GM23338 (cell line): ENCODE results near the gene OGT. TPM values are rescaled to one million over a fixed set of nuclear protein-coding genes. Genes with fewer than 3 reads are reported as not detected.

Experiments used
- ATAC-seq: fragments of 200-7000 bp; cut with Tn5 transposase; 3 replicates; pipeline ENCODE4 v1.9.1; 2020
- DNase-seq: peaks from one replicate; pipeline ENCODE4 v3.0.0-alpha.2; 2015; ENCODE audit warnings: low spot score
- H2AFZ ChIP-seq: fragments of 200-600 bp; sonication (generic); 2 replicates; pipeline ENCODE4 v1.8.0; 2016; ENCODE audit warnings: antibody characterized with exemption, mild to moderate bottlenecking, moderate library complexity
- H3F3A ChIP-seq: fragments of 200-600 bp; sonication (generic); replicated peaks from 2 replicates; pipeline ENCODE4 v1.8.0; 2017; ENCODE audit warnings: antibody characterized with exemption, mixed run types, low read depth
- H3K27ac ChIP-seq: fragments of 200-600 bp; sonication (generic); 2 replicates; pipeline ENCODE4 v1.6.1; 2016; ENCODE audit warnings: low read depth
- H3K27me3 ChIP-seq: fragments of 200-600 bp; sonication (generic); 2 replicates; pipeline ENCODE4 v1.8.0; 2016; ENCODE audit warnings: mild to moderate bottlenecking, mixed run types, moderate library complexity; ENCODE audit not compliant: insufficient read depth
- H3K36me3 ChIP-seq: fragments of 200-600 bp; sonication (generic); 2 replicates; pipeline ENCODE4 v1.8.0; 2016; ENCODE audit warnings: mild to moderate bottlenecking; ENCODE audit not compliant: insufficient read depth
- H3K4me1 ChIP-seq: fragments of 200-600 bp; sonication (generic); 2 replicates; pipeline ENCODE4 v1.8.0; 2016; ENCODE audit warnings: mild to moderate bottlenecking, moderate library complexity; ENCODE audit not compliant: insufficient read depth
- H3K4me2 ChIP-seq: fragments of 200-600 bp; sonication (generic); 2 replicates; pipeline ENCODE4 v1.7.1; 2017; ENCODE audit warnings: mixed run types
- H3K4me3 ChIP-seq: fragments of 200-600 bp; sonication (generic); 2 replicates; pipeline ENCODE4 v1.6.1; 2016; ENCODE audit warnings: mixed run types
- H3K79me2 ChIP-seq: fragments of 200-600 bp; sonication (generic); replicated peaks from 2 replicates; pipeline ENCODE4 v1.8.0; 2017; ENCODE audit warnings: mild to moderate bottlenecking; ENCODE audit not compliant: insufficient read depth
- H3K9me2 ChIP-seq: fragments of 200-600 bp; sonication (generic); 2 replicates; pipeline ENCODE4 v1.8.0; 2017; ENCODE audit not compliant: insufficient read depth
- H4K20me1 ChIP-seq: fragments of 200-600 bp; sonication (generic); replicated peaks from 2 replicates; pipeline ENCODE4 v1.8.0; 2017; ENCODE audit warnings: mild to moderate bottlenecking; ENCODE audit not compliant: insufficient read depth
- H3K27ac Mint-ChIP-seq: 2 replicates; pipeline ENCODE4 v1.8.0; 2020; ENCODE audit warnings: inconsistent platforms, mild to moderate bottlenecking, moderate library complexity, mixed read lengths
- H3K27me3 Mint-ChIP-seq: 3 replicates; pipeline ENCODE4 v1.8.0; 2022; ENCODE audit warnings: low read depth, mild to moderate bottlenecking, moderate library complexity, mixed read lengths, inconsistent platforms; ENCODE audit not compliant: insufficient read depth, poor library complexity
- H3K36me3 Mint-ChIP-seq: 3 replicates; pipeline ENCODE4 v1.8.0; 2021; ENCODE audit warnings: low read depth, mild to moderate bottlenecking, inconsistent platforms, moderate library complexity, mixed read lengths
- H3K4me1 Mint-ChIP-seq: 3 replicates; pipeline ENCODE4 v1.8.0; 2020; ENCODE audit warnings: mild to moderate bottlenecking, inconsistent platforms, mixed read lengths
- H3K4me3 Mint-ChIP-seq: 3 replicates; pipeline ENCODE4 v1.8.0; 2021; ENCODE audit warnings: moderate library complexity, mild to moderate bottlenecking, inconsistent platforms, mixed read lengths
- H3K9me3 Mint-ChIP-seq: 3 replicates; pipeline ENCODE4 v1.8.0; 2020; ENCODE audit warnings: moderate library complexity, mild to moderate bottlenecking, inconsistent platforms, mixed read lengths
- CTCF ChIP-seq, 2 experiments: fragments of 200-600 bp in 1 of 2; sonication (generic) in 1 of 2; conservative IDR thresholded peaks; 2 replicates each; pipeline versions ENCODE4 v1.5.1 to v1.6.1; 2016 to 2017; ENCODE audit warnings: antibody characterized with exemption in 2 of 2, low read depth in 2 of 2, mild to moderate bottlenecking in 2 of 2, moderate library complexity in 1 of 2
- STAT1 ChIP-seq: IDR thresholded peaks from one replicate; pipeline ENCODE4 v1.6.1; 2016; ENCODE audit warnings: antibody characterized with exemption; ENCODE audit not compliant: unreplicated experiment
- ZNF462 ChIP-seq: fragments of 250-450 bp; sonication (Bioruptor Pico); IDR thresholded peaks from 2 replicates; pipeline ENCODE4 v1.5.0; 2020; ENCODE audit warnings: mild to moderate bottlenecking, moderate library complexity
- polyA plus RNA-seq: library from polyadenylated mRNA; unstranded; fragments of >200 nt; fragmentation: Nextera tagmentation; extraction: Ambion mirVana; gene quantifications from 2 replicates; pipeline ENCODE4 v1.2.1, GENCODE V29; 2016
- total RNA-seq: library from RNA; depleted of rRNA; stranded (reverse); fragments of >200 nt; shearing (Covaris generic); gene quantifications from 2 replicates; pipeline ENCODE4 v1.2.3, GENCODE V29; 2014

The OGT gene
- total and polyA plus RNA-seq, 2 experiments from 2014 or later: 43.3 to 163 TPM

DNA sequence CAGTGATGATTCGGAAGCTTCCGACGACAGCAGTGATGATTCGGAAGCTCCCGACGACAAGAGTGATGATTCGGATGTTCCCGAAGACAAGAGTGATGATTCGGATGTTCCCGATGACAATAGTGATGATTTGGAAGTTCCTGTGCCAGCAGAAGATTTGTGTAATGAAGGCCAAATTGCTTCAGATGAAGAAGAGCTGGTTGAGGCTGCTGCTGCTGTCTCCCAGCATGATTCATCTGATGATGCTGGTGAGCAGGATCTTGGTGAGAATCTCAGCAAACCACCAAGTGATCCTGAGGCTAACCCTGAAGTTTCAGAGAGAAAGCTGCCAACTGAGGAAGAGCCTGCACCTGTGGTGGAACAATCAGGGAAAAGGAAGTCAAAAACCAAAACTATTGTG lies 71.2 kb downstream of the OGT start (continued):
- TF ChIP-seq ZNF462 (CRISPR knock-in tag) (no peak), CTCF (conservative IDR thresholded peaks at IDR 0.05; ENCODE audit: low read depth in 2 of 2) (no peak)

DNA sequence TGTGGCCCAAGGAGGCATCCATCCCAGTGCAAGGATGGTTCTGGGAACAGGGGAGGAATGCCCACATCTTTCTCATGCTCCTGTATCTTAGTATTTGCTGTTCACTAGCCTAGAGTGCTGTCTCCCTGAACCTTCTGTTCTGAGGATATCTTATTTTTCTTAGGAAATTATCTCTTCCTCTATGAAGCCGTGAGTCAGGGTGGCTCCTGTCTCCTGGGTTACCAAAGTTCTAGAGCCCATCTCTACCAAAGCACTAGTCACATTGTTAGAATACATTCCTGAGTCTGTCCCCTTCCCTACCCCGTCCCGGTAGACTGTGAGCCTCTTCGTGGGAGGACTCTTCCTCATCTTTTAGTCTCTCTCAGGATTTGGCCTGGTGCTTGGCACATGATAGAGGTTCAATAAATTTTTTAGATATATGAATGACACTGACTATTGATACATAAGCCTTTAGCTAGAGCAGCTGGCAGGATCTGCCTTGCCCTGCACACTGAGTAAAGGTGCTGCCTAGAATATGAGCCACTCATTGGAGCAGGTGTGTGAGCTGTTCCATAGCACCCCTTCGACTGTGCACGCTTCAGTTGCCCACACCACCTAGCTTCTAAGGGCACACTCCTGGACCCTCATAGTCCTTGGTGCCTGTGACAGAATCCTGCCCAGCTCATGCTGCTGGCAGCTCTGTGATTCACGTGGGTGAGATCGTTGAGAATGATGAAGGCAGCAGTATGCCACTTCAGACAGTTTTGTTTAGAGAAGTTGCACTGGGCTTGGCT lies 72.1 kb downstream of the OGT start:
- no peak for TF ChIP-seq STAT1
- no peak overlapping the region for H3K4me3 Mint-ChIP-seq
- H3K27ac ChIP-seq: no peak overlapping the region
- no peak overlapping the region for H3K4me3 ChIP-seq
- H4K20me1 ChIP-seq: no peaks in the 10 kb centered on the region
- no peaks in the 10 kb centered on the region for H3K79me2 ChIP-seq
- no peaks in the 10 kb centered on the region for H3K27me3 Mint-ChIP-seq
- DNase-seq (no peak), ATAC-seq (no peak)
- no peak overlapping the region for H2AFZ ChIP-seq
- no peaks in the 10 kb centered on the region; the same call in 2 of the 3 replicates for H3K9me3 Mint-ChIP-seq
- H3K27ac Mint-ChIP-seq: no peak overlapping the region
- H3K27me3 ChIP-seq: no peaks in the 10 kb centered on the region
- no peaks in the 10 kb centered on the region for H3K9me2 ChIP-seq
- peaks cover 3% of the 10 kb centered on the region; the same call in 1 of the 3 replicates for H3K4me1 Mint-ChIP-seq
- H3F3A ChIP-seq: no peaks in the 10 kb centered on the region
- H3K36me3 ChIP-seq: no peaks in the 10 kb centered on the region; the same call in 1 of the 2 replicates
- H3K4me2 ChIP-seq: no peak overlapping the region
- H3K36me3 Mint-ChIP-seq: peaks cover 49% of the 10 kb centered on the region
- H3K4me1 ChIP-seq: no peaks in the 10 kb centered on the region
